Hepatic stellate cell (primary cell): ENCODE results near the gene RBM44.

ENCODE experiments used
- DNase-seq: peaks from one replicate; pipeline ENCODE4 v3.0.0; 2011; ENCODE audit warnings: low spot score

RBM44 gene

GRCh38 chr2:237873421-237873831, 74.8 kb downstream of the RBM44 start:
- no peak for DNase-seq

- no peak for DNase-seq
These were observed 75.4 kb downstream of the RBM44 start for GRCh38 chr2:237873897-237874551.

GRCh38 chr2:237874585-237875161, 76.1 kb downstream of the RBM44 start:
- DNase-seq = peak; percentile 84

- DNase-seq = no peak
These were observed 76.9 kb downstream of the RBM44 start for GRCh38 chr2:237875256-237876060.

- DNase-seq = no peak
These were observed 77.5 kb downstream of the RBM44 start for GRCh38 chr2:237876061-237876526.

GRCh38 chr2:237876532-237876931, 78.0 kb downstream of the RBM44 start:
- no peak for DNase-seq

- DNase-seq = no peak
These were observed 78.4 kb downstream of the RBM44 start for GRCh38 chr2:237876951-237877491.

- no peak for DNase-seq
These were observed 79.2 kb downstream of the RBM44 start for GRCh38 chr2:237877576-237878307.

GRCh38 chr2:237878321-237879057, 79.9 kb downstream of the RBM44 start:
- no peak for DNase-seq

GRCh38 chr2:237879058-237879430, 80.5 kb downstream of the RBM44 start:
- DNase-seq = no peak

- DNase-seq = no peak
These were observed 81.5 kb downstream of the RBM44 start for GRCh38 chr2:237879991-237880560.

- DNase-seq = no peak
These were observed 84.2 kb downstream of the RBM44 start for GRCh38 chr2:237882510-237883481.

- DNase-seq = no peak
These were observed 85.4 kb downstream of the RBM44 start for GRCh38 chr2:237883951-237884446.

GRCh38 chr2:237884681-237885080, 86.1 kb downstream of the RBM44 start:
- no peak for DNase-seq

GRCh38 chr2:237885111-237885930, 86.7 kb downstream of the RBM44 start:
- DNase-seq = no peak

- DNase-seq = no peak
These were observed 87.5 kb downstream of the RBM44 start for GRCh38 chr2:237885931-237886684.

- DNase-seq = no peak
These were observed 88.3 kb downstream of the RBM44 start for GRCh38 chr2:237886685-237887481.
